A549 (cell line): Measurements from ENCODE around the gene TGFBI.

ENCODE experiments used
- CBX8 ChIP-seq: fragments of 200-600 bp; sonication (generic); IDR thresholded peaks from 2 replicates; pipeline ENCODE4 v1.6.1; 2016
- EP300 ChIP-seq, 2 experiments: fragments of >200 bp; sonication (Bioruptor Twin); formaldehyde crosslinking; IDR thresholded peaks; 2 replicates in 1 of 2; 3 replicates in 1 of 2; pipeline ENCODE4 v1.6.1; 2016 to 2017
- HDAC2 ChIP-seq: fragments of 200-600 bp; sonication (generic); IDR thresholded peaks from 2 replicates; pipeline ENCODE4 v1.6.1; 2016
- HOXA7 ChIP-seq: fragments of 250-450 bp; sonication (Bioruptor Pico); IDR thresholded peaks from 2 replicates; pipeline ENCODE4 v1.5.0; 2020; ENCODE audit warnings: mild to moderate bottlenecking, moderate library complexity
- MAFK ChIP-seq: fragments of 450-650 bp; IDR thresholded peaks from 2 replicates; pipeline ENCODE4 v1.6.1; 2014; ENCODE audit not compliant: partially characterized antibody
- POLR2A ChIP-seq: IDR thresholded peaks from 2 replicates; pipeline ENCODE4 v1.6.1; 2012; ENCODE audit warnings: mild to moderate bottlenecking, low read length
- RAD21 ChIP-seq, 2 experiments: fragments of >200 bp in 1 of 2; sonication (Bioruptor Twin) in 1 of 2; formaldehyde crosslinking in 1 of 2; IDR thresholded peaks in 1 of 2; conservative IDR thresholded peaks in 1 of 2; 2 replicates in 1 of 2; 3 replicates in 1 of 2; pipeline ENCODE4 v1.6.1; 2012 to 2018; ENCODE audit warnings: inconsistent platforms in 1 of 2
- SMC3 ChIP-seq: fragments of >200 bp; sonication (Bioruptor Twin); formaldehyde crosslinking; IDR thresholded peaks from 3 replicates; pipeline ENCODE4 v1.6.1; 2018; ENCODE audit warnings: inconsistent platforms
- TP53 ChIP-seq: fragments of 250-450 bp; sonication (Bioruptor Pico); IDR thresholded peaks from 2 replicates; pipeline ENCODE4 v1.5.0; 2021; ENCODE audit warnings: mild to moderate bottlenecking, moderate library complexity
- TF ChIP-seq, protein P1 (sequence below): fragments of 150-350 bp; IDR thresholded peaks from 2 replicates; pipeline ENCODE4 v1.6.1; 2014; ENCODE audit warnings: low read depth, mild to moderate bottlenecking, low read length
- TF ChIP-seq, protein P2 (sequence below): fragments of >200 bp; sonication (Bioruptor Twin); formaldehyde crosslinking; IDR thresholded peaks from 3 replicates; pipeline ENCODE4 v1.5.1; 2016
- TF ChIP-seq, protein P3 (sequence below): IDR thresholded peaks from 2 replicates; pipeline ENCODE4 v1.6.1; 2012

DNA sequence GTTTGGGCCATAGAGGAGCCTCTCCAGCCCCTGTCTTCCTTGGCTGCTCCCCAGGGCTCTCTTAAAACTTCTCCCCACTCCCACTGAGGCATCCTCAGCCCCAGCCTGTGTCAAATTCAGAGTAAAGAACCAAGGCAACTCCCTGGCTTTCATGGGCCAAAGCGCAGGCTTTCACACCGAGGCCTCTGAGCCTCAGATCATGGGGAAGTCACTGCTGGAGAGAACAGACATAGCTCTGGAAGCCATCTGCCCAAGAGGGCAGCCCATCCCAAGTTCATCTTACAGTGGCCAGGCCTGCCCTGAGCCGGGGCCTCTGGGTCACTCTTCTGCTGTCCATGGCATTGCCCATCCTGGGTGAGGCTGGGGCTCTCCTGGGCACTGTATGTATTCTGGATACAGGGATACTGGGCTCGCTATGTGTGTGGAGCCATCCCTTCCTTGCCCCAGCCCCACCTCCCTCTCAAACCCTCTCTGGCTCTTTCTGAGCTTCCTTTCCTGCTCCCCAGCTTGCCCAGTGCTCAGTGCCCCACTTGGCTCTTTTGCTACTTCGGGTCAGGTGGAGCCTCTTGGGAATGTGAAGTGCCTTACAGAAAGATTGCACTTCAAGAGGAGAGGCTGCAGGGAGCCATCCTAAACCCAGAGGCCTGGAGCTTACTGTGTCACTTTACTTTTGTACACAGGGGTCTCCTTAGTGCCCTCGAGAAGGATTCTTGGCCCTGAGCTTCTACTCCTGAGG, 33.0 kb downstream of the TGFBI start:
- no peak for TF ChIP-seq MAFK
- no peak for TF ChIP-seq POLR2A
- TF ChIP-seq, protein P1, sequence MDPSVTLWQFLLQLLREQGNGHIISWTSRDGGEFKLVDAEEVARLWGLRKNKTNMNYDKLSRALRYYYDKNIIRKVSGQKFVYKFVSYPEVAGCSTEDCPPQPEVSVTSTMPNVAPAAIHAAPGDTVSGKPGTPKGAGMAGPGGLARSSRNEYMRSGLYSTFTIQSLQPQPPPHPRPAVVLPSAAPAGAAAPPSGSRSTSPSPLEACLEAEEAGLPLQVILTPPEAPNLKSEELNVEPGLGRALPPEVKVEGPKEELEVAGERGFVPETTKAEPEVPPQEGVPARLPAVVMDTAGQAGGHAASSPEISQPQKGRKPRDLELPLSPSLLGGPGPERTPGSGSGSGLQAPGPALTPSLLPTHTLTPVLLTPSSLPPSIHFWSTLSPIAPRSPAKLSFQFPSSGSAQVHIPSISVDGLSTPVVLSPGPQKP: no peak
- no peak for TF ChIP-seq CBX8
- TF ChIP-seq, protein P2, sequence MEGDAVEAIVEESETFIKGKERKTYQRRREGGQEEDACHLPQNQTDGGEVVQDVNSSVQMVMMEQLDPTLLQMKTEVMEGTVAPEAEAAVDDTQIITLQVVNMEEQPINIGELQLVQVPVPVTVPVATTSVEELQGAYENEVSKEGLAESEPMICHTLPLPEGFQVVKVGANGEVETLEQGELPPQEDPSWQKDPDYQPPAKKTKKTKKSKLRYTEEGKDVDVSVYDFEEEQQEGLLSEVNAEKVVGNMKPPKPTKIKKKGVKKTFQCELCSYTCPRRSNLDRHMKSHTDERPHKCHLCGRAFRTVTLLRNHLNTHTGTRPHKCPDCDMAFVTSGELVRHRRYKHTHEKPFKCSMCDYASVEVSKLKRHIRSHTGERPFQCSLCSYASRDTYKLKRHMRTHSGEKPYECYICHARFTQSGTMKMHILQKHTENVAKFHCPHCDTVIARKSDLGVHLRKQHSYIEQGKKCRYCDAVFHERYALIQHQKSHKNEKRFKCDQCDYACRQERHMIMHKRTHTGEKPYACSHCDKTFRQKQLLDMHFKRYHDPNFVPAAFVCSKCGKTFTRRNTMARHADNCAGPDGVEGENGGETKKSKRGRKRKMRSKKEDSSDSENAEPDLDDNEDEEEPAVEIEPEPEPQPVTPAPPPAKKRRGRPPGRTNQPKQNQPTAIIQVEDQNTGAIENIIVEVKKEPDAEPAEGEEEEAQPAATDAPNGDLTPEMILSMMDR: no peak
- TF ChIP-seq EP300 (IDR thresholded peaks at IDR 0.05): no peak
- TF ChIP-seq RAD21 (conservative IDR thresholded peaks at IDR 0.05 in 1 of 2, IDR thresholded peaks at IDR 0.05 in 1 of 2): no peak
- TF ChIP-seq HDAC2: no peak
- TF ChIP-seq TP53 (CRISPR knock-in tag): no peak
- no peak for TF ChIP-seq HOXA7 (CRISPR knock-in tag)
- no peak for TF ChIP-seq SMC3
- TF ChIP-seq, protein P3, sequence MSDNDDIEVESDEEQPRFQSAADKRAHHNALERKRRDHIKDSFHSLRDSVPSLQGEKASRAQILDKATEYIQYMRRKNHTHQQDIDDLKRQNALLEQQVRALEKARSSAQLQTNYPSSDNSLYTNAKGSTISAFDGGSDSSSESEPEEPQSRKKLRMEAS: no peak
